ENCODE measurements around the gene MPV17. TPM values are rescaled to one million over a fixed set of nuclear protein-coding genes. Genes with fewer than 3 reads are reported as not detected.

The MPV17 gene
- total and polyA plus RNA-seq, 9 of the 15 experiments (the other 6 are each of a cell fraction or from before 2014, with no cell fraction given), result 54.7 to 140 (median 70.2) TPM

DNA sequence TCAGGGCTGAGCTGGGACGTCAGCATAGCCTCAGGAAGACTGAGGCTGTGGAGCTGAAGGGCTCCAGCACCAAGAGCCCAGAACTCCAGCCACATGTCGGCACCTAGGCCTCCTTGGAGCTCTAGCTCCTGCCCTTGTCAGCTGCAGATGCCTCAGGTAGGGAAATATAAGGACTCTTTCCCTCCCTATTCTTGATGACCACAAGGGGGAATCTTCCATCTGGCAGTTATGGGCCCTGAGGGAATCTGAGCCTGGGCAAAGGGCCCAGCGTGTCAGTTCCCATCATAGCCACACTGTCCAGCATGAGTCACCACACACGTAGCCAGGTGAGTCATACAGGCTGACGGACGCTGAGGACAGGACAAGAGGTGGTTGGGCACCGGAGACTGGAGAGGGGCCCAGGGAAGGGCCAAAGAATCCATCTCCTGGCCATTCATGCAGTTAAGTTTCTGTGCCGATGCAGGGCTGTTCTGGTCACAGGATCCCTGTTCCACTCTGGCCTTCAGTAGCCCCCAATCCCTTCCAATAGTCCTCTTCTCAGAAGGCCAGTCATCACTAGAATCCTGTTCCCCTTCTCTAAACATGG lies 1.8 kb downstream of the MPV17 start:
- peak overlapping the region; percentile 70 to 99 for H3K9ac ChIP-seq (ENCODE audit: insufficient read depth in 1 of 2, low read depth in 2 of 2, low read length in 2 of 2)
- CTCF ChIA-PET (ENCODE audit: low intra/inter-chr PET ratio), result interaction anchor here (1.0 to 1.5 kb wide), 3 partner anchors 30 to 362 kb away, joined by 3 to 5 read pairs (median 4); partner anchors contain the start of genes EIF2B4 and SNX17
- TF ChIP-seq, protein P1, sequence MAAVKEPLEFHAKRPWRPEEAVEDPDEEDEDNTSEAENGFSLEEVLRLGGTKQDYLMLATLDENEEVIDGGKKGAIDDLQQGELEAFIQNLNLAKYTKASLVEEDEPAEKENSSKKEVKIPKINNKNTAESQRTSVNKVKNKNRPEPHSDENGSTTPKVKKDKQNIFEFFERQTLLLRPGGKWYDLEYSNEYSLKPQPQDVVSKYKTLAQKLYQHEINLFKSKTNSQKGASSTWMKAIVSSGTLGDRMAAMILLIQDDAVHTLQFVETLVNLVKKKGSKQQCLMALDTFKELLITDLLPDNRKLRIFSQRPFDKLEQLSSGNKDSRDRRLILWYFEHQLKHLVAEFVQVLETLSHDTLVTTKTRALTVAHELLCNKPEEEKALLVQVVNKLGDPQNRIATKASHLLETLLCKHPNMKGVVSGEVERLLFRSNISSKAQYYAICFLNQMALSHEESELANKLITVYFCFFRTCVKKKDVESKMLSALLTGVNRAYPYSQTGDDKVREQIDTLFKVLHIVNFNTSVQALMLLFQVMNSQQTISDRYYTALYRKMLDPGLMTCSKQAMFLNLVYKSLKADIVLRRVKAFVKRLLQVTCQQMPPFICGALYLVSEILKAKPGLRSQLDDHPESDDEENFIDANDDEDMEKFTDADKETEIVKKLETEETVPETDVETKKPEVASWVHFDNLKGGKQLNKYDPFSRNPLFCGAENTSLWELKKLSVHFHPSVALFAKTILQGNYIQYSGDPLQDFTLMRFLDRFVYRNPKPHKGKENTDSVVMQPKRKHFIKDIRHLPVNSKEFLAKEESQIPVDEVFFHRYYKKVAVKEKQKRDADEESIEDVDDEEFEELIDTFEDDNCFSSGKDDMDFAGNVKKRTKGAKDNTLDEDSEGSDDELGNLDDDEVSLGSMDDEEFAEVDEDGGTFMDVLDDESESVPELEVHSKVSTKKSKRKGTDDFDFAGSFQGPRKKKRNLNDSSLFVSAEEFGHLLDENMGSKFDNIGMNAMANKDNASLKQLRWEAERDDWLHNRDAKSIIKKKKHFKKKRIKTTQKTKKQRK (IDR thresholded peaks at IDR 0.05; ENCODE audit: borderline replicate concordance, low read depth, low read length), result no peak
- TF ChIP-seq MAFK (IDR thresholded peaks at IDR 0.05; ENCODE audit: low read length), result no peak
- no peak for TF ChIP-seq MIER1 (IDR thresholded peaks at IDR 0.05; ENCODE audit: low read depth)
- TF ChIP-seq SMC3 (conservative IDR thresholded peaks at IDR 0.05; ENCODE audit: insufficient read depth, low read depth, low read length), result peak; percentile 42; the same call in 1 of the 2 replicates
- no peak for TF ChIP-seq ZFP1 (CRISPR knock-in tag; IDR thresholded peaks at IDR 0.05)
- TF ChIP-seq HEY1 (CRISPR knock-in tag; IDR thresholded peaks at IDR 0.05; ENCODE audit: borderline replicate concordance), result no peak
- TF ChIP-seq ZNF766 (CRISPR knock-in tag; conservative IDR thresholded peaks at IDR 0.05), result no peak
- TF ChIP-seq EZH2 (IDR thresholded peaks at IDR 0.05; ENCODE audit: borderline replicate concordance, low read depth, low read length), result no peak
- TF ChIP-seq, protein P2, sequence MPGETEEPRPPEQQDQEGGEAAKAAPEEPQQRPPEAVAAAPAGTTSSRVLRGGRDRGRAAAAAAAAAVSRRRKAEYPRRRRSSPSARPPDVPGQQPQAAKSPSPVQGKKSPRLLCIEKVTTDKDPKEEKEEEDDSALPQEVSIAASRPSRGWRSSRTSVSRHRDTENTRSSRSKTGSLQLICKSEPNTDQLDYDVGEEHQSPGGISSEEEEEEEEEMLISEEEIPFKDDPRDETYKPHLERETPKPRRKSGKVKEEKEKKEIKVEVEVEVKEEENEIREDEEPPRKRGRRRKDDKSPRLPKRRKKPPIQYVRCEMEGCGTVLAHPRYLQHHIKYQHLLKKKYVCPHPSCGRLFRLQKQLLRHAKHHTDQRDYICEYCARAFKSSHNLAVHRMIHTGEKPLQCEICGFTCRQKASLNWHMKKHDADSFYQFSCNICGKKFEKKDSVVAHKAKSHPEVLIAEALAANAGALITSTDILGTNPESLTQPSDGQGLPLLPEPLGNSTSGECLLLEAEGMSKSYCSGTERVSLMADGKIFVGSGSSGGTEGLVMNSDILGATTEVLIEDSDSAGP (CRISPR knock-in tag; IDR thresholded peaks at IDR 0.05), result no peak; the same call in 1 of the 2 replicates
- TF ChIP-seq HNRNPUL1 (IDR thresholded peaks at IDR 0.05; ENCODE audit: low read length), result no peak
- no peak for TF ChIP-seq HOXB6 (CRISPR knock-in tag; IDR thresholded peaks at IDR 0.05; ENCODE audit: borderline replicate concordance)
- TF ChIP-seq, protein P3, sequence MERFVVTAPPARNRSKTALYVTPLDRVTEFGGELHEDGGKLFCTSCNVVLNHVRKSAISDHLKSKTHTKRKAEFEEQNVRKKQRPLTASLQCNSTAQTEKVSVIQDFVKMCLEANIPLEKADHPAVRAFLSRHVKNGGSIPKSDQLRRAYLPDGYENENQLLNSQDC (CRISPR knock-in tag; IDR thresholded peaks at IDR 0.05), result no peak
- TF ChIP-seq PTBP1 (IDR thresholded peaks at IDR 0.05; ENCODE audit: low read depth, low read length), result no peak
- peak; percentile 51 for TF ChIP-seq TAF9B (IDR thresholded peaks at IDR 0.05; ENCODE audit: partially characterized antibody)
- TF ChIP-seq ZNF354B (CRISPR knock-in tag; IDR thresholded peaks at IDR 0.05), result no peak
- TF ChIP-seq, protein P4, sequence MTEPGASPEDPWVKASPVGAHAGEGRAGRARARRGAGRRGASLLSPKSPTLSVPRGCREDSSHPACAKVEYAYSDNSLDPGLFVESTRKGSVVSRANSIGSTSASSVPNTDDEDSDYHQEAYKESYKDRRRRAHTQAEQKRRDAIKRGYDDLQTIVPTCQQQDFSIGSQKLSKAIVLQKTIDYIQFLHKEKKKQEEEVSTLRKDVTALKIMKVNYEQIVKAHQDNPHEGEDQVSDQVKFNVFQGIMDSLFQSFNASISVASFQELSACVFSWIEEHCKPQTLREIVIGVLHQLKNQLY (CRISPR knock-in tag; conservative IDR thresholded peaks at IDR 0.05), result no peak

More for the DNA sequence above, 1.8 kb downstream of the MPV17 start:
- H4K20me1 ChIP-seq (replicated peaks; ENCODE audit: control insufficient read depth, insufficient read depth, low read length), result 0 out of 2 replicates have a peak, but pooled peaks cover 2% of the 10 kb centered on the region
- H3K36me3 ChIP-seq (ENCODE audit: control insufficient read depth, insufficient read depth, low read length), result peaks cover 24% of the 10 kb centered on the region; the same call in 2 of the 3 replicates
- H3K27me3 ChIP-seq (ENCODE audit: control insufficient read depth in 2 of 2, insufficient read depth in 2 of 2, low read length in 2 of 2), result no peaks in the 10 kb centered on the region
- H3K79me2 ChIP-seq (ENCODE audit: control insufficient read depth, insufficient read depth, low read length), result peaks cover 32% of the 10 kb centered on the region
- in situ Hi-C loops (cut with MboI) (no loop called here), intact Hi-C loops (cut with micrococcal nuclease) (no loop called here)
- peaks cover 7% of the 10 kb centered on the region for H3K9me1 ChIP-seq (ENCODE audit: control insufficient read depth, insufficient read depth, low read length)
- peak overlapping the region; percentile 71; the same call in 1 of the 2 replicates for H3K4me3 ChIP-seq
- FAIRE-seq (peak; percentile 84), ATAC-seq (peak; percentile 85), DNase-seq (ENCODE audit: extremely low read depth in 1 of 4, low spot score in 3 of 4) (peak; percentile 82 to 90 (median 84))
- 19% methylated on average over 8 of the region's 8 CpGs for WGBS (ENCODE audit: insufficient coverage, low coverage, missing lambda C conversion rate)
- H3K4me2 ChIP-seq (ENCODE audit: insufficient read depth, low read length), result peak overlapping the region; percentile 96
- H2AFZ ChIP-seq (ENCODE audit: low read depth, low read length), result no peak overlapping the region; the same call in 1 of the 2 replicates
- H3K4me1 ChIP-seq (replicated peaks in 1 of 2; ENCODE audit: control insufficient read depth in 2 of 2, insufficient read depth in 2 of 2, low read length in 2 of 2), result peaks cover 11 to 21% of the 10 kb centered on the region in 2 experiments
- POLR2A ChIA-PET, result interaction anchor here (0.6 to 4.1 kb wide), 6 partner anchors 12 to 937 kb away, joined by 3 to 22 read pairs (median 6); partner anchors contain the start of gene GTF3C2
- H3K9me3 ChIP-seq (replicated peaks; ENCODE audit: control insufficient read depth, insufficient read depth, low read depth, low read length), result no peaks in the 10 kb centered on the region
- peak overlapping the region; percentile 98 for H3K27ac ChIP-seq (ENCODE audit: extremely low read depth, low read depth, low read length)
- no TSS peak for BruUV-seq (replicated peaks)

Measured in K562 (cell line).